Activated CD8-positive, alpha-beta memory T cell treated with anti-CD3 and anti-CD28 coated beads, Interleukin-2, amount 50 U/mL, for 1 hour (primary cell): Measurements from ENCODE around the gene PIEZO2.

Experiments used
- DNase-seq: peaks from one replicate; pipeline ENCODE4 v3.0.0-alpha.2; 2020; ENCODE audit errors: extremely low read depth

PIEZO2 gene

DNA sequence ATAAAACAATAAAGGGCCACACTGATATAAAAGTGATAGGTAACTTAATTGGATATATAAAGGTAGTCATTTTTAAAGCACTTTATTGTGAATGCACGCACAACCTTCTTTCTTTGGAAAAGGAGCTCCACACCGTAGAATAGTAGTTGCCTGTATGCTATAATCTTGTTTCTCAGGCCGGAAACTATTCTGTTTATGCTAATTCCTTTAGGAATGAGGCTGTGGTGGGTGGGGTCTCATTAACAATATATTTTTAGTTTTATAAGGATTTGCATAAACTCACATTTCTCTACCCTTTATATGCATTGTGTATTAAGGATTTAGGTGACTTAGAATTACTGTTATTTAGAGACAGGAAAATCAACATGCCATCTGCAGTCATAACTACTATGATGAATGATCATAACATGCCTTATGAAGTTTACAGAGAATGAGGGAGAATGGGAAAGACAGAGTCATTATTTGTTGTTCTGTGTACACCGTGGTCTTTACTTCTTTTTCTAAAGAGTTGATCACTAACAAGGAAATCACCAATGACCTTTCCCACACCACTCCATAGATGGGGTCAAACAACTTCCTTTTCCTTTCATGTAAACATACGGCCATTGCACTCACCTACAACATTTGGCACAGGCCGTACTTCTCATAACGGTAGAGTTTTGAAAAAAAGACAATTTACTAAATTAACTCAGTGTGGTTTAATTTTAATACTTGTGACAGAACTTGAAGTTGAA is 84.5 kb downstream of the PIEZO2 start:
- DNase-seq, result no peak

DNA sequence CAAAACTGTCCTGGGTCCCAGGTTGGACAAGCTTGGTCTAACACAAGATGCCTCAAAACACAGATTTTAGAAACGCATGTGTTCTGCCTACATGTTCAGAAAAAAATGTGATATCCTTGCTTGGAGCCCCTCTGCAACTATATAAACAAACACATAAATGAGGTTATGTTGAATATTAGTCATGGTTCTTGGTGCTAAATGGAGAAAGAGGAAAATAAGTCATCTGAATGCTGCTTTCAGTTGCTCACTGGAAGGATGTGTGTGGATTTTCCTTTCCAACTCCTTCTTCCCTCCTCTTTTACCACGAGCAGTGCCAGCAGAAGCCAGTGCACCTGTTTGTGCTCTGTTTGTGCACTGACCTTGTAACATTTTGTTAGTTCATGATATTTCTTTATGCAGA is 85.3 kb downstream of the PIEZO2 start:
- DNase-seq, result no peak

DNA sequence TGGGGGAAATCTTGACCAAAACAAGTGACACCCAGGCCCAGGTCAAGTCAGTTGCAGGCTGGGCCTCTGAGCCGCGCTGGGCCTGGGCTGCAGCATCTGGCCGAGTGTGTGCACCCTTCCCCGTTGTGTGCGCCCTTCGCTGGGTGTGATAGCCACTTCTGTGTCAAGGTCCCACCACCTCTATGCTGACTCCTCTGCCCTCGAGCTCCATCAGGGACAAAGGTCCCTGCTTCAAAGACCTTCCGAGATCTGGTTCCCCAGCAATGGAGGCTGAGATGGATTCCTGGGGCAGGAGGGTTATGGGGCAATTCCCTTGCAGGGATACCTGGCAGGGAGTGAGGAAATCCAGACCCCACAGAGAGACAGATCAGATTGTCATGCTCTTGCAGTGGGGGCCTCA is 93.6 kb downstream of the PIEZO2 start:
- no peak for DNase-seq

- no peak for DNase-seq
Measured at GRCh38 chr18:11054497-11054896, 94.9 kb downstream of the PIEZO2 start.

- no peak for DNase-seq
Measured at GRCh38 chr18:11053293-11053692, 96.1 kb downstream of the PIEZO2 start.

- no peak for DNase-seq
Measured at GRCh38 chr18:11052800-11053199, 96.6 kb downstream of the PIEZO2 start.

DNA sequence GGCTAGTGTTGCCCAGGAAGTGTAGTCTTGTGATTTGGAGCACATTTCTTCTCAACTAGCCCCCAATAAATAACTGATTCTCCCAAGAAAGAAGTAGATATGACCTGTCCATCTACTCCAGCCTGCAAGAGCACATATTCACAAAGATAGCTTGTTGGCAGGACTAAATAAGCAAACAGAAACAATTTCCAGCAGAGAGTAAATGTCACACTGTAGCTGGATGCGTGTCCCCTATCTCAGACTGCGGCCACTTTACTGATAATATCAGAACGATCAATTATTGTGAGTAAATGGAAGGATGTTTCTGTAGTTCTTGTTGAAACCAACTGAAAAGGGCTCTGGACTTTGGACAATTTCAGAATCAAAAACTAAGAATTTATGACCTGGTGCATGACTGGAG is 97.9 kb downstream of the PIEZO2 start:
- no peak for DNase-seq

GRCh38 chr18:11050966-11051365 is 98.4 kb downstream of the PIEZO2 start:
- DNase-seq, result no peak

DNA sequence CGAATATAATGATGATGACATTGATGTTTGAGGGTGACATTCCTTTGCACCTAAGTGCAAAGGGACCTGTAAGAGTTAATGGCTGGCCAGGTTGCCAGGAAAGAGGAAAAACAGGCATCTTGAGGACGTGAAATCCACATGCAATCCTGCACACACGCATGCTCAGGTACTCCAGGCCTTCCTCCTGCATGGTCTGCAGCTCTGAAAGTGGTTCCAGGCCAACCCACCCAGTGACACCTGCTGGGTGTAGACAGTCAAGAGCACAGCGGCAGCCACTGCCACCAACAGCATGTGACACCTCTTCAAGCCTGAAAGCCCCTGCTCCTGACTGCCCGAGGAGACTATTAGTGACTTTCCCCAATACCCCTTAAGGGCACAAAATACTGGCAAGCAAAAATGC is 101.6 kb downstream of the PIEZO2 start:
- no peak for DNase-seq

DNA sequence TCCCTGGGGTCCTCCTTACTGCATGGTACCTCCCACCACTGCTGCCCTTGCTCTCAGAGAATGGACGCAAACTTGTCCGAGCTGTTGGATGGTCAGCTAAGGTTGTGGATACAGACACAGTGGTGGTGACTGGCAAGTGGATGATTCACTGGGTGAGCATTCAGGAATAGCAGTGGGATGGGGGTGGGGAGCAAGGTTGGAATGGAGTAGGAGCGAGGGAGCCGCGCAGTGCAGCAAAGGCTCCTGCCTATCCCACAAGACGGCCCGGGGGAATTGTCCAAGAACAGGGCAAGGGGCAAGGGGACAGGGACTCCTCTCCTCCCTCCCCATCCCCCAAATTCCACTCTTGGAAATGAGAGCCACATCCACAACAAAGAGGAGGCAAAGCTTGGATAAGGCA is 102.2 kb downstream of the PIEZO2 start:
- no peak for DNase-seq

- no peak for DNase-seq
Measured at GRCh38 chr18:11046140-11046539, 103.2 kb downstream of the PIEZO2 start.

- no peak for DNase-seq
Measured at GRCh38 chr18:11043694-11044093, 105.7 kb downstream of the PIEZO2 start.

GRCh38 chr18:11042247-11042646 is 107.1 kb downstream of the PIEZO2 start:
- no peak for DNase-seq

GRCh38 chr18:11040823-11041656 is 108.3 kb downstream of the PIEZO2 start:
- no peak for DNase-seq

GRCh38 chr18:11040359-11040758 is 109.0 kb downstream of the PIEZO2 start:
- no peak for DNase-seq

- DNase-seq, result no peak
Measured at GRCh38 chr18:11037533-11038240, 111.7 kb downstream of the PIEZO2 start.

GRCh38 chr18:11035814-11036495 is 113.4 kb downstream of the PIEZO2 start:
- no peak for DNase-seq

GRCh38 chr18:11035376-11035775 is 114.0 kb downstream of the PIEZO2 start:
- DNase-seq, result no peak

GRCh38 chr18:11034884-11035283 is 114.5 kb downstream of the PIEZO2 start:
- DNase-seq, result no peak

GRCh38 chr18:11033503-11033902 is 115.9 kb downstream of the PIEZO2 start:
- DNase-seq, result no peak

GRCh38 chr18:11031966-11032365 is 117.4 kb downstream of the PIEZO2 start:
- DNase-seq, result no peak

GRCh38 chr18:11029021-11029420 is 120.3 kb downstream of the PIEZO2 start:
- DNase-seq, result no peak
